ENCODE data around the gene GCDH.
"Not testable (repeated sequence)": the region's sequence is repeated elsewhere in the genome, so short reads cannot be mapped to it uniquely, and the experiment has no call there.

Gene GCDH

GRCh38 chr19:12907166-12907565, 16.2 kb downstream of the GCDH start:
- DNase-seq (ENCODE audit: low spot score) = no peak

GRCh38 chr19:12912571-12912970, 21.6 kb downstream of the GCDH start:
- no peak for DNase-seq (ENCODE audit: low spot score)

GRCh38 chr19:12913011-12913561, 22.1 kb downstream of the GCDH start:
- DNase-seq (ENCODE audit: low spot score) = no peak

- DNase-seq (ENCODE audit: low spot score) = no peak
Observed at GRCh38 chr19:12913851-12914690, 23.1 kb downstream of the GCDH start.

GRCh38 chr19:12915860-12916259, 24.9 kb downstream of the GCDH start:
- DNase-seq (ENCODE audit: low spot score) = not testable (repeated sequence)

- DNase-seq (ENCODE audit: low spot score) = no peak
Observed at GRCh38 chr19:12918253-12918652, 27.3 kb downstream of the GCDH start.

GRCh38 chr19:12921047-12921446, 30.1 kb downstream of the GCDH start:
- DNase-seq (ENCODE audit: low spot score) = no peak

GRCh38 chr19:12922959-12923358, 32.0 kb downstream of the GCDH start:
- DNase-seq (ENCODE audit: low spot score) = no peak

- DNase-seq (ENCODE audit: low spot score) = no peak
Observed at GRCh38 chr19:12924621-12925310, 33.8 kb downstream of the GCDH start.

- DNase-seq (ENCODE audit: low spot score) = no peak
Observed at GRCh38 chr19:12930002-12930645, 39.2 kb downstream of the GCDH start.

GRCh38 chr19:12932392-12933286, 41.7 kb downstream of the GCDH start:
- DNase-seq (ENCODE audit: low spot score) = no peak

GRCh38 chr19:12933287-12934072, 42.5 kb downstream of the GCDH start, which contains the start of gene FARSA:
FARSA (minus strand) TSS chr19:12933711; CDS start chr19:12933696, 15 bp downstream.
- DNase-seq (ENCODE audit: low spot score) = peak; percentile 86

GRCh38 chr19:12935071-12935470, 44.1 kb downstream of the GCDH start:
- no peak for DNase-seq (ENCODE audit: low spot score)

- no peak for DNase-seq (ENCODE audit: low spot score)
Observed at GRCh38 chr19:12936582-12936981, 45.6 kb downstream of the GCDH start.

- no peak for DNase-seq (ENCODE audit: low spot score)
Observed at GRCh38 chr19:12937093-12937926, 46.4 kb downstream of the GCDH start.

GRCh38 chr19:12937927-12938778, 47.2 kb downstream of the GCDH start, which contains the start of gene CALR:
CALR (plus strand) TSS chr19:12938609; CDS start chr19:12938680, 71 bp downstream.
- peak; percentile 98 for DNase-seq (ENCODE audit: low spot score)

GRCh38 chr19:12938779-12939601, 48.0 kb downstream of the GCDH start:
- DNase-seq (ENCODE audit: low spot score) = peak; percentile 32

- no peak for DNase-seq (ENCODE audit: low spot score)
Observed at GRCh38 chr19:12939975-12940423, 49.0 kb downstream of the GCDH start.
